Retinal pigment epithelial cell (primary cell): ENCODE measurements around the gene RNASEH1.
"Not testable (repeated sequence)": the region's sequence is repeated elsewhere in the genome, so short reads cannot be mapped to it uniquely, and the experiment has no call there.

Experiments used
- DNase-seq: peaks from one replicate; pipeline ENCODE4 v3.0.0-alpha.2; 2010; ENCODE audit warnings: low read depth
- H3K4me3 ChIP-seq: 2 replicates; pipeline ENCODE4 v1.5.1; 2011; ENCODE audit warnings: mild to moderate bottlenecking, low read length, control low read depth, moderate library complexity
- TF ChIP-seq, protein P1 (sequence below): conservative IDR thresholded peaks from 2 replicates; pipeline ENCODE4 v1.5.1; 2011; ENCODE audit warnings: low read depth, low read length, control low read depth, inconsistent platforms

The RNASEH1 gene

DNA sequence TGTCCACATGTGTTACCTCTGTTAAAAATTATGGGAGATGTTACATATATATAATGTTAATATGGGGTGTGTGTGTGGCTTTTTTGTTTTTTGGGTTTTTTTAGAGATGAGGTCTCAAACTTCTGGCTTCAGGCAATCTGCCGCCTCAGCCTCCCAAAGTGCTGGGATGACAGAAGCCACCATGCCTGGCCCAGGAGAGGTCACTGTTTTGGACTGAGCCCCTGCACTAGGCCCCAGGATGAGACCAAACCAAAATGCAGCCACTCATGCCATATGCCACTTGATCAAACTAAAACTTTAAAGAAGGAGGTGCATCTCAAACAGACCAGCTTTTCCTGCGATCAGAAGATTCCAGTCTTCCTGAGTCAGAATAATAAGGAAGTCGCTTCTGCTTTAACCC is 41.3 kb downstream of the RNASEH1 start:
- no peak overlapping the region for H3K4me3 ChIP-seq
- TF ChIP-seq, protein P1, sequence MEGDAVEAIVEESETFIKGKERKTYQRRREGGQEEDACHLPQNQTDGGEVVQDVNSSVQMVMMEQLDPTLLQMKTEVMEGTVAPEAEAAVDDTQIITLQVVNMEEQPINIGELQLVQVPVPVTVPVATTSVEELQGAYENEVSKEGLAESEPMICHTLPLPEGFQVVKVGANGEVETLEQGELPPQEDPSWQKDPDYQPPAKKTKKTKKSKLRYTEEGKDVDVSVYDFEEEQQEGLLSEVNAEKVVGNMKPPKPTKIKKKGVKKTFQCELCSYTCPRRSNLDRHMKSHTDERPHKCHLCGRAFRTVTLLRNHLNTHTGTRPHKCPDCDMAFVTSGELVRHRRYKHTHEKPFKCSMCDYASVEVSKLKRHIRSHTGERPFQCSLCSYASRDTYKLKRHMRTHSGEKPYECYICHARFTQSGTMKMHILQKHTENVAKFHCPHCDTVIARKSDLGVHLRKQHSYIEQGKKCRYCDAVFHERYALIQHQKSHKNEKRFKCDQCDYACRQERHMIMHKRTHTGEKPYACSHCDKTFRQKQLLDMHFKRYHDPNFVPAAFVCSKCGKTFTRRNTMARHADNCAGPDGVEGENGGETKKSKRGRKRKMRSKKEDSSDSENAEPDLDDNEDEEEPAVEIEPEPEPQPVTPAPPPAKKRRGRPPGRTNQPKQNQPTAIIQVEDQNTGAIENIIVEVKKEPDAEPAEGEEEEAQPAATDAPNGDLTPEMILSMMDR: no peak

DNA sequence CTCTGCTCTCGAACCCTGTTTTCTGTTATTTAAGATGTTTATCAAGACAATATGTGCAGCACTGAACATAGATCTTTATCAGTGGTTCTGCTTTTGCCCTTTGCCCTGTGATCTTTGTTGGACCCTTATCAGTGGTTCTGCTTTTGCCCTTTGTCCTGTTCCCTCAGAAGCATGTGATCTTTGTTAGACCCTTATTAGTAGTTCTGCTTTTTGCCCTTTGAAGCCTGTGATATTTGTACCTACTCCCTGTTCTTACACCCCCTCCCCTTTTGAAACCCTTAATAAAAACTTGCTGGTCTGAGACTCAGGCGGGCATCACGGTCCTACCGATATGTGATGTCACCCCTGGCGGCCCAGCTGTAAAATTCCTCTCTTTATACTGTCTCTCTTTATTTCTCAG is 42.7 kb downstream of the RNASEH1 start:
- not testable (repeated sequence) for DNase-seq, H3K4me3 ChIP-seq

More for the DNA sequence above, 41.3 kb downstream of the RNASEH1 start:
- no peak for DNase-seq

DNA sequence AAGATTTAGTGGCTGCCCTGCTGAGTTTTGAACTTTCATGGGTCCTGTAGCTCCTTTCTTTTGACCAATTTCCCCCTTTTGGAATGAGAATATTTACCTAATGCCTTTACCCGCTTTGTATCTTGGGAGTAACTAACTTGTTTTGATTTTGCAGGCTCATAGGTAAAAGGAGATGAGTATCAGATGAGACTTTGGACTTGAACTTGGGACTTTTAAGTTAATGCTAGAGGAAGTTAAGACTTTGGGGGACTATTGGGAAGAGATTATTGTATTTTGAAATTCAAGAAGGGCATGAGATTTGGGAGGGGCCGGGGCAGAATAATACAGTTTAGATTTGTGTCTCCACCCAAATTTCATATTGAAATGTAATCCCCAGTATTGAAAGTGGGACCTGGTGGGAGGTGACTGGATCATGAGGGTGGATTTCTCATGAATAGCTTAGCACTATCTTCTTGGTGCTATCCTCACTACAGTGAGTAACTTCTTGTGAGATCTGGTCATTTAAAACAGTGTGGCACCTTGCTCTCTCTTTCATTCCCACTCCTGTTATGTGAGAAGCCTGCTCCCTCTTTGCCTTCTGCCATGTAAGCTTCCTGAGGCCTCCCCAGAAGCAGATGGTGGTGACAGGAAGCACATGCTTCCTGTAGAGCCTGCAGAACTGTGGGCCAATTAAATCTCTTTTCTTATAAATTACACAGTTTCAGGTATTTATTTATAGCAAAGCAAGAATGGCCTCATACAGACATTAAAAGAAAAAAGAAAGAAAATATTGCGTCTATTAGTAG is 44.9 kb downstream of the RNASEH1 start:
- no peak for DNase-seq
- no peak overlapping the region for H3K4me3 ChIP-seq
- TF ChIP-seq, protein P1: no peak

DNA sequence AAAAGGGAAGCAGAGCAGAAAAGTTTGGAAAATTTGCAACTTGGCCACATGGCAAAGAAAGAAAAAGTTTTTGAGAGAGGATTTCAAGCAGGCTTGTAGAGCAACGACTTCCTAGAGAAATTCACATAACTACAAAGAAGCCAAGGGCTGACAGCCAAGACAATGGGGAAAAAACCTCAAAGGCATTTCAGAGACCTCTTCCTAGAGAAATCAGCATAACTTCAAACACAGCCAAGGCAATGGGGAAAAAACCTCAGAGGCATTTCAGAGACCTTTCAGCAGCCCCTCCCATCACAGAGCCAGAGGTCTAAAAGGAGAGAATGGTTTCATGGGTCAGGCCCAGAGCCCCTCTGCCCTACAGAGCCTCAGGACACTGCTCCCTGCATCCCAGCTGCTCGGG is 46.0 kb downstream of the RNASEH1 start:
- DNase-seq: no peak
- H3K4me3 ChIP-seq: no peak overlapping the region
- TF ChIP-seq, protein P1: no peak

DNA sequence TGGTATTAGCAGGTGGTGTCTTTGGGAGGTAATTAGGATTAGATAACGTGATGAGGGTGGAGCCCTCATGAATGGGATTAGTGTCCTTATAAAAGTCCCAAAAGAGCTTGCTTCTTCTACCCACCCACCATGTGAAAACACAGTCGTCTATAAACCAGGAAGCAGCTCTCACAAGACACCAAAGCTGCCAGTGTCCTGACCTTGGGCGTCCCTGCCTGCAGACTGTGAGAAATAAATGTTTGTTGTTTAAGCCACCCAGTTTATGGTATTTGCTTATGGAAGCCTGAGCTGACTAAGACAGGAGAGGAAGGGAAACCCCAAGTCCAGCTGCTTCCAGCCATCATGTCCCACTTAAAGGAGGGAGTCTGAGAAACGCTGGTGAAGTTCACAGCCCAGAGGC is 52.4 kb downstream of the RNASEH1 start:
- no peak for DNase-seq
- TF ChIP-seq, protein P1: no peak
- H3K4me3 ChIP-seq: no peak overlapping the region

DNA sequence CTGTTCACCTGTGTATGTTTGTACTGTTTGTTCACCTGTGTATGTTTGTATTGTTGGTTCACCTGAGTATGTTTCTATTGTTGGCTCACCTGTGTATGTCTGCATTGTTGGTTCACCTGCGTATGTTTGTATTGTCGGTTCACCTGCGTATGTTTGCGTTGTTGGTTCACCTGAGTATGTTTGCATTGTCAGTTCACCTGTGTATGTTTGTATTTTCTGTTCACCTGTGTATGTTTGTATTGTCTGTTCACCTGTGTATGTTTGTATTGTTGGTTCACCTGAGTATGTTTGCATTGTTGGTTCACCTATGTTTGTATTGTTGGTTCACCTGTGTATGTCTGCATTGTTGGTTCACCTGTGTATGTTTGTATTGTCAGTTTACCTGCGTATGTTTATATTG is 53.4 kb downstream of the RNASEH1 start:
- no peak overlapping the region for H3K4me3 ChIP-seq
- TF ChIP-seq, protein P1: no peak
- no peak for DNase-seq

DNA sequence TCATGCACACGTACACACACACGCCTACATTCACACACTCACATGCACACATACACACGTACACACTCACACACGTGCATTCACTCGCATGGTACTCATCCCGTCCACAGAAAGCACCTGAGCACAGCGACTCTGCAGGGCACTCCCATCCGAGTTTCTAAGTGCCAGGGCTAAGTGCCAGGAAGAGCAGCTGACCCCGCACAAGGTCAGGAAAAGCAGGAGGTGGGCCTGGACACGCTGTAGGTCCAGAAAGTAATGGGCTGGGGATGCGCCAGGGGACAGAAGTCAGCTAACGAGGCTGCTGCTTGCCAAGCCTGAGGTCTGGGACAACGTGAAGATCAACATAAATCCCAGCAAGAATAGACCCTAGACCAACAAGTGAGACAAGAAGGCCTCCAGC is 54.6 kb downstream of the RNASEH1 start:
- no peak overlapping the region for H3K4me3 ChIP-seq
- TF ChIP-seq, protein P1: no peak
- no peak for DNase-seq
